Mucosa of descending colon (tissue), 3 donors: ENCODE results near the gene ZFC3H1. TPM values are rescaled to one million over a fixed set of nuclear protein-coding genes. Genes with fewer than 3 reads are reported as not detected.
"Not testable (repeated sequence)": the region's sequence is repeated elsewhere in the genome, so short reads cannot be mapped to it uniquely, and the experiment has no call there.

Experiments
- ATAC-seq: fragments of 200-7000 bp; cut with Tn5 transposase; one replicate; pipeline ENCODE4 v1.9.1; 2020; ENCODE audit warnings: mild to moderate bottlenecking, moderate library complexity
- DNase-seq, 3 donors: peaks; one replicate each; pipeline ENCODE4 v3.0.0-alpha.2; 2020
- H3K36me3 ChIP-seq: fragments of 200-600 bp; one replicate; pipeline ENCODE4 v1.8.0; 2021; ENCODE audit warnings: low read depth, mild to moderate bottlenecking
- H3K4me1 ChIP-seq: fragments of 200-600 bp; one replicate; pipeline ENCODE4 v1.8.0; 2021; ENCODE audit warnings: low read depth, mild to moderate bottlenecking
- H3K4me3 ChIP-seq: fragments of 200-600 bp; one replicate; pipeline ENCODE4 v1.8.0; 2021; ENCODE audit warnings: mild to moderate bottlenecking
- H3K9me3 ChIP-seq: fragments of 200-600 bp; one replicate; pipeline ENCODE4 v1.8.0; 2021; ENCODE audit warnings: mild to moderate bottlenecking
- CTCF ChIP-seq: fragments of 200-600 bp; IDR thresholded peaks from one replicate; pipeline ENCODE4 v1.8.0; 2022; ENCODE audit warnings: antibody characterized with exemption, mild to moderate bottlenecking
- intact Hi-C, 2 donors: fragments of 100-400 bp; cut with DNase I in 1 of 2; cut with micrococcal nuclease in 1 of 2; formaldehyde crosslinking; loops; one replicate each; pipeline versions ENCODE4 v1.11.0 to v1.11.1; 2022; cut with DNase I, micrococcal nuclease
- total RNA-seq, 3 donors: library from RNA; stranded (reverse); fragmentation: NEBNext Ultra II Directional in 2 of 3; extraction: Animal tissue kit (Norgen Biotek cat#: 25700) in 2 of 3; gene quantifications; one replicate each; pipeline versions ENCODE4 v1.2.1 to v1.2.4, GENCODE V29; 2021 to 2023
- donor health status: DM: no; HTN: no; CAD: no; lungs with moderate emphysema.
- donor health status: DM: no; HTN: no; CAD: no.
- donor health status: DM: no; HTN: yes; CAD: no.

ZFC3H1 gene
- total RNA-seq, 3 donors from 2014 or later, result 49.0 to 64.1 (median 57.0) TPM

DNA sequence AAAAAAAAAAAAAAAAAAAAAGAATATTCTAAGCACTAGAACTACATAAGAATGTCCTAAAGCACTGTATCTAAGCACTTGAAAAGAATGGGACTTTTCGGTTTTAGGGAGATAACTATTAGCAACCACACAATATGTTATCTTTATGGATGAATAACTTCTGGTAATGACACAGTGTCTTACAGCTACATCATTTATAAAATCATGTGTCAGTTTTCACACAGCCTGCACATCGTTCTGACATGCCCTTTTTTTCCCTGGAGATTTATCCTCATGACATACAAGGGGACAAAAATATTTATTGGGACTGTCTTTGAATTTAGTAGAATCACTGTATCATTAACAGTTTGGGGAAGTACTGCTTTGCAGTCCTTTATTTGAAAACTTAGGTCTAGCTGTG lies 39.6 kb upstream of the ZFC3H1 start:
- no peaks in the 10 kb centered on the region for H3K9me3 ChIP-seq
- H3K4me3 ChIP-seq, result no peak overlapping the region
- intact Hi-C loops, result no loop called here
- ATAC-seq (no peak), DNase-seq (no peak)
- no peaks in the 10 kb centered on the region for H3K36me3 ChIP-seq
- no peak for TF ChIP-seq CTCF
- no peaks in the 10 kb centered on the region for H3K4me1 ChIP-seq

GRCh38 chr12:71702590-71702989 lies 38.9 kb upstream of the ZFC3H1 start:
- Histone ChIP-seq H3K36me3 (no peaks in the 10 kb centered on the region), H3K9me3 (no peaks in the 10 kb centered on the region), H3K4me1 (no peaks in the 10 kb centered on the region), H3K4me3 (no peak overlapping the region)
- no peak for TF ChIP-seq CTCF
- DNase-seq (no peak), ATAC-seq (no peak)
- intact Hi-C loops, result no loop called here

- ATAC-seq, H3K4me1 ChIP-seq, intact Hi-C loops, H3K36me3 ChIP-seq, DNase-seq, H3K9me3 ChIP-seq, H3K4me3 ChIP-seq: not testable (repeated sequence)
These were observed 38.5 kb upstream of the ZFC3H1 start for GRCh38 chr12:71702181-71702580.

DNA sequence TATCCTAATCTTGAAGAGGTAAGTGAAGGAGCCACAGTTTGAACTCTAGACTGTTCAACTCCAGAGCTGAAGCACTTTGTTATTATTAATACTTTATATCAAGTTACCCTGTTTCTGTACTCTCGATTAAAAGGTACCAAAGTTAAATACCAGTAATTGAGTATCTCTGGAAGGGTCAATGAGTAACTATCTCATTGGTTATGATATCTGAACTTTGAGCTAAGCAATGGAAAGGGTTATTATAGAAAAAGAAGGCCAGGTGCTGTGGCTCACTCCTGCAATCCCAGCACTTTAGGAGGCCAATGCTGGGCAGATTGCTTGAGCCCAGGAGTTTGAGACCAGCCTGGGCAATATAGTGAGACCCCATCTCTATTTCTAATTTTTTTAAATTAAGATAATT lies 32.1 kb upstream of the ZFC3H1 start:
- TF ChIP-seq CTCF, result no peak
- intact Hi-C loops, result loop anchor here in 1 of 2 donors (10.0 kb wide), 1 partner anchor 49 kb away; no protein-coding TSS in a partner anchor
- ATAC-seq (peak; percentile 27), DNase-seq (no peak)
- no peak overlapping the region for H3K4me3 ChIP-seq
- no peaks in the 10 kb centered on the region for H3K36me3 ChIP-seq
- peaks cover 29% of the 10 kb centered on the region for H3K4me1 ChIP-seq
- H3K9me3 ChIP-seq, result no peaks in the 10 kb centered on the region

GRCh38 chr12:71694099-71694820 lies 30.6 kb upstream of the ZFC3H1 start:
- Histone ChIP-seq H3K4me1 (peaks cover 29% of the 10 kb centered on the region), H3K9me3 (no peaks in the 10 kb centered on the region), H3K4me3 (no peak overlapping the region), H3K36me3 (no peaks in the 10 kb centered on the region)
- DNase-seq, result peak in 1 of 3 donors; percentile 65
- intact Hi-C loops, result loop anchor here in 1 of 2 donors (10.0 kb wide), 1 partner anchor 51 kb away; no protein-coding TSS in a partner anchor
- peak; percentile 87 for ATAC-seq
- TF ChIP-seq CTCF, result no peak

DNA sequence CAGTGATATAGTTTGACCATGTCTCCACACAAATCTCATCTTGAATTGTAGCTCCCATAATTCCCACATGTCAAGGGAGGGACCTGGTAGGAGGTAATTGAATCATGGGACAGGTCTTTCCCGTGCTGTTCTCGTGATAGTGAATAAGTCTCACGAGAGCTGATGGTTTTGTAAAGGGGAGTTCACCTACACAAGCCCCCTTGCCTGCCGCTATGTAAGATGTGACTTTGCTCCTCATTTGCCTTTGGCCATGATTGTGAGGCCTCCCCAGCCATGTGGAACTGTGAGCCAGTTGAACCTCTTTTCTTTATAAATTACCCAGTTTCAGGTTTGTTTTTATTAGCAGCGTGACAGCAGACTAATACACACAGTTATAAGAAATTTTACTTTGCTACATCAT lies 30.0 kb upstream of the ZFC3H1 start:
- H3K4me3 ChIP-seq, result not testable (repeated sequence)

More for the DNA sequence above, 30.0 kb upstream of the ZFC3H1 start:
- DNase-seq, ATAC-seq, H3K36me3 ChIP-seq, H3K9me3 ChIP-seq: not testable (repeated sequence)
- H3K4me1 ChIP-seq, result peaks cover 29% of the 10 kb centered on the region
- intact Hi-C loops, result loop anchor here in 1 of 2 donors (10.0 kb wide), 1 partner anchor 51 kb away; no protein-coding TSS in a partner anchor
